Measurements from ENCODE around the gene AUTS2.

DNA sequence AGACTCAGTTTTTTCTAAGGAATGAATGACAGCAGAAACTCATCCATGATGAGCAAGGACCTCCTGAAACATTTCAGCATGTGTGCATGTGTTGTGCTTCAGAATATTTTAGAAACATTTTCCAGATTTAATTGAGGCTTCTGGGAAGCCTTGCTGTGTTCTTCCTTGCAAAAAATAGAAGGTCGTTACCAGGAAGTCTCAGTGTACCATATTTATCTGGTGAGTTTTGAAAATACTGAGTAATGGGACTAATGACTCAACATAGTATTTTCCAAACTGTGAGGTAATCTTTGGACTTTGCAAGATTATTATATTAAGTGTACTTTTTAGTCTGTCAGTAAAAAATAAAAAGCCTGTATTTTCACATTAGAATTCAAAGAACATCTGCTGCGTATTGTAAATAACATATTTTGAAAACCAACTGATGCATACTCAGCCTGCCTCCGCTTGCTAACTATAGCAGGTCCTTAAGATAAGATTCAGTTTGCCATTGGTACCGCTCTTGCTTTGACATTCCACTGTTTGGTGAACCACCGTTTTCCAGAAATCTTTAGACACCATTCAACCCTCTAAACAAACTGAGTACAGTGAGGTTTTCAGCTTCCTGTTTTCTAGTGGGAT, 794.1 kb downstream of the AUTS2 start:
- TF ChIP-seq ASH2L (IDR thresholded peaks at IDR 0.05; ENCODE audit: low read length) (no peak), CTCF (IDR thresholded peaks at IDR 0.05; ENCODE audit: control extremely low read depth in 1 of 3, insufficient read depth in 1 of 3, low read depth in 1 of 3, low read length in 3 of 3) (no peak), POLR2AphosphoS5 (IDR thresholded peaks at IDR 0.05; ENCODE audit: low read depth, low read length) (no peak), KDM1A (IDR thresholded peaks at IDR 0.05; ENCODE audit: borderline replicate concordance, low read length) (no peak), NRF1 (IDR thresholded peaks at IDR 0.05; ENCODE audit: low read depth, low read length) (no peak), NANOG (IDR thresholded peaks at IDR 0.05; ENCODE audit: insufficient read depth, low read depth, low read length, poor library complexity, severe bottlenecking) (no peak), RAD21 (IDR thresholded peaks at IDR 0.05 in 1 of 2, conservative IDR thresholded peaks at IDR 0.05 in 1 of 2; ENCODE audit: low read depth in 2 of 2, low read length in 2 of 2) (no peak)
- TF ChIP-seq, protein P1, sequence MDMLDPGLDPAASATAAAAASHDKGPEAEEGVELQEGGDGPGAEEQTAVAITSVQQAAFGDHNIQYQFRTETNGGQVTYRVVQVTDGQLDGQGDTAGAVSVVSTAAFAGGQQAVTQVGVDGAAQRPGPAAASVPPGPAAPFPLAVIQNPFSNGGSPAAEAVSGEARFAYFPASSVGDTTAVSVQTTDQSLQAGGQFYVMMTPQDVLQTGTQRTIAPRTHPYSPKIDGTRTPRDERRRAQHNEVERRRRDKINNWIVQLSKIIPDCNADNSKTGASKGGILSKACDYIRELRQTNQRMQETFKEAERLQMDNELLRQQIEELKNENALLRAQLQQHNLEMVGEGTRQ (IDR thresholded peaks at IDR 0.05; ENCODE audit: low read length), result no peak
